K562 (cell line): ENCODE data around the gene TKTL1. TPM values are rescaled to one million over a fixed set of nuclear protein-coding genes. Genes with fewer than 3 reads are reported as not detected.

ENCODE experiments used
- ATAC-seq: fragments of 200-7000 bp; cut with Tn5 transposase; 3 replicates; pipeline ENCODE4 v1.9.1; 2020; ENCODE audit warnings: moderate library complexity
- BruUV-seq: library from RNA; stranded (reverse); fragments of 400-500 nt; replicated peaks from 2 replicates; lab custom pipeline; 2021; lab: Mats Ljungman, UMichigan
- CTCF ChIA-PET: fragments of 300-600 bp; formaldehyde crosslinking; extraction: SDS; loops from one replicate; lab custom pipeline; 2021; ENCODE audit warnings: low intra/inter-chr PET ratio; lab: Yijun Ruan, JAX
- POLR2A ChIA-PET: fragments of 300-600, 350-650 bp; sonication (Branson Sonifier 250); formaldehyde crosslinking; extraction: SDS; loops from one replicate; lab custom pipeline; 2021; ENCODE audit warnings: antibody characterized with exemption, inconsistent platforms; lab: Yijun Ruan, JAX
- DNase-seq, 4 experiments: peaks; one replicate each; pipeline versions ENCODE4 v3.0.0 to v3.0.0-alpha.2; 2011 to 2018; ENCODE audit warnings: low spot score in 3 of 4, mixed read lengths in 3 of 4; ENCODE audit errors: extremely low read depth in 1 of 4
- FAIRE-seq: peaks from 2 replicates; lab custom pipeline; 2011; peaks lifted over from hg19 to GRCh38; lab: Jason Lieb, UNC
- H2AFZ ChIP-seq: 2 replicates; pipeline ENCODE4 v1.6.0; 2011; ENCODE audit warnings: low read depth, low read length, control low read depth, inconsistent platforms
- H3K27ac ChIP-seq: fragments of 200-600 bp; 3 replicates; pipeline ENCODE4 v1.8.0; 2011; ENCODE audit warnings: low read depth, mild to moderate bottlenecking, control low read depth, inconsistent platforms, low read length, moderate library complexity, mixed read lengths; ENCODE audit errors: extremely low read depth
- H3K27me3 ChIP-seq, 2 experiments: fragments of 300-600 bp in 1 of 2; 2 replicates in 1 of 2; 3 replicates in 1 of 2; pipeline versions ENCODE4 v1.6.0 to v1.8.0; 2011; ENCODE audit warnings: inconsistent platforms in 2 of 2, low read length in 2 of 2, mild to moderate bottlenecking in 1 of 2, mixed read lengths in 1 of 2, moderate library complexity in 1 of 2; ENCODE audit not compliant: control insufficient read depth in 2 of 2, insufficient read depth in 2 of 2
- H3K36me3 ChIP-seq: fragments of 300-600 bp; 3 replicates; pipeline ENCODE4 v1.8.0; 2011; ENCODE audit warnings: mild to moderate bottlenecking, low read length, inconsistent platforms; ENCODE audit not compliant: control insufficient read depth, insufficient read depth
- H3K4me1 ChIP-seq, 2 experiments: fragments of 200-600 bp in 1 of 2; replicated peaks in 1 of 2; 2 replicates in 1 of 2; 3 replicates in 1 of 2; pipeline versions ENCODE4 v1.5.1 to v1.8.0; 2011; ENCODE audit warnings: inconsistent platforms in 2 of 2, low read length in 2 of 2, mild to moderate bottlenecking in 1 of 2, mixed read lengths in 1 of 2, moderate library complexity in 1 of 2; ENCODE audit not compliant: control insufficient read depth in 2 of 2, insufficient read depth in 2 of 2
- H3K4me2 ChIP-seq: 2 replicates; pipeline ENCODE4 v1.6.1; 2011; ENCODE audit warnings: low read length, control low read depth, inconsistent platforms, mixed read lengths; ENCODE audit not compliant: insufficient read depth
- H3K4me3 ChIP-seq: fragments of 200-600 bp; sonication (generic), shearing (Covaris generic); 2 replicates; pipeline ENCODE4 v1.5.1; 2016; ENCODE audit warnings: control low read depth, inconsistent platforms
- H3K79me2 ChIP-seq: fragments of 200-600 bp; 3 replicates; pipeline ENCODE4 v1.8.0; 2011; ENCODE audit warnings: low read length, inconsistent platforms; ENCODE audit not compliant: control insufficient read depth, insufficient read depth
- H3K9ac ChIP-seq, 2 experiments: 2 replicates each; pipeline versions ENCODE4 v1.6.0 to v1.6.1; 2011; ENCODE audit warnings: low read depth in 2 of 2, low read length in 2 of 2, control low read depth in 1 of 2, inconsistent platforms in 1 of 2, mild to moderate bottlenecking in 1 of 2, mixed read lengths in 1 of 2; ENCODE audit not compliant: insufficient read depth in 1 of 2
- H3K9me1 ChIP-seq: one replicate; pipeline ENCODE4 v1.6.0; 2011; ENCODE audit warnings: inconsistent platforms, mild to moderate bottlenecking, low read length, moderate library complexity; ENCODE audit not compliant: control insufficient read depth, insufficient read depth
- H3K9me3 ChIP-seq: replicated peaks from 2 replicates; pipeline ENCODE4 v1.5.1; 2011; ENCODE audit warnings: low read depth, low read length, inconsistent platforms; ENCODE audit not compliant: control insufficient read depth, insufficient read depth
- H4K20me1 ChIP-seq: replicated peaks from 2 replicates; pipeline ENCODE4 v1.6.1; 2011; ENCODE audit warnings: low read length, inconsistent platforms, mixed read lengths; ENCODE audit not compliant: control insufficient read depth, insufficient read depth
- ETS1 ChIP-seq: conservative IDR thresholded peaks from 2 replicates; pipeline ENCODE4 v1.6.1; 2011; ENCODE audit warnings: low read depth, mild to moderate bottlenecking, low read length; ENCODE audit not compliant: control insufficient read depth
- MAFG ChIP-seq: fragments of 450-650 bp; conservative IDR thresholded peaks from 2 replicates; pipeline ENCODE4 v1.6.1; 2016; ENCODE audit warnings: missing genetic modification characterization, missing compliant biosample characterization
- MEF2A ChIP-seq: IDR thresholded peaks from 2 replicates; pipeline ENCODE4 v1.6.1; 2011; ENCODE audit warnings: low read depth, mild to moderate bottlenecking, low read length, moderate library complexity; ENCODE audit not compliant: control insufficient read depth
- REST ChIP-seq, 2 experiments: fragments of 450-650 bp; formaldehyde crosslinking in 1 of 2; IDR thresholded peaks; 2 replicates each; pipeline versions ENCODE4 v1.4.0 to v1.6.1; 2014 to 2020; ENCODE audit warnings: mild to moderate bottlenecking in 2 of 2, borderline replicate concordance in 1 of 2, low read depth in 1 of 2
- RNF2 ChIP-seq: sonication (generic); IDR thresholded peaks from 2 replicates; pipeline ENCODE4 v1.6.1; 2016
- ZBTB43 ChIP-seq: sonication (generic); formaldehyde crosslinking; IDR thresholded peaks from 2 replicates; pipeline ENCODE4 v1.8.0; 2023; ENCODE audit warnings: mild to moderate bottlenecking, missing genetic modification reagents
- WGBS: fragments of 100-300 bp; shearing (Covaris generic); methylation state at CpG from one replicate; pipeline ENCODE4 v1.1.6; 2016; ENCODE audit warnings: low coverage, mixed read lengths; ENCODE audit not compliant: insufficient coverage; ENCODE audit errors: missing lambda C conversion rate; 5-methylcytosine and 5-hydroxymethylcytosine counted together
- in situ Hi-C: fragments of 300-500 bp; cut with MboI; formaldehyde crosslinking; loops from 4 replicates; pipeline ENCODE4 v1.15.0; 2018; ENCODE audit warnings: inconsistent platforms, mixed read lengths
- intact Hi-C: fragments of 100-400 bp; cut with micrococcal nuclease; formaldehyde crosslinking; loops from 2 replicates; pipeline ENCODE4 v1.14.2; 2022
- polyA plus RNA-seq, 8 experiments: library from polyadenylated mRNA; depleted of rRNA in 4 of 8; stranded (reverse) in 5 of 8; unstranded in 3 of 8; fragments of >200 nt; fragmentation: Nextera tagmentation in 2 of 8; fragmentation: Illumina TruSeq in 1 of 8; extraction: Ambion mirVana in 2 of 8; extraction: Trizol in 1 of 8; gene quantifications; 2 replicates each; pipeline versions ENCODE4 v1.2.1 to v1.2.3, GENCODE V29; 2011 to 2014; ENCODE audit warnings: inconsistent platforms in 1 of 8, missing spikeins in 1 of 8
- total RNA-seq, 7 experiments: library from RNA; depleted of rRNA in 6 of 7; stranded (reverse); fragments of >200 nt in 6 of 7; fragmentation: Illumina TruSeq in 2 of 7; extraction: Trizol in 2 of 7; gene quantifications; 2 replicates each; pipeline versions ENCODE4 v1.2.1 to v1.2.3, GENCODE V29; 2011 to 2021; ENCODE audit warnings: low replicate concordance in 1 of 7

Gene TKTL1
- total and polyA plus RNA-seq, 9 of the 15 experiments (the other 6 are each of a cell fraction or from before 2014, with no cell fraction given): 0.18 to 0.71 (median 0.38) TPM

- peak; percentile 54 to 90 (median 68) for DNase-seq
- Histone ChIP-seq H2AFZ (no peak overlapping the region), H3K27me3 (no peaks in the 10 kb centered on the region), H3K9me3 (no peaks in the 10 kb centered on the region), H3K4me2 (peak overlapping the region; percentile 96), H3K9ac (peak overlapping the region; percentile 94 to 96), H3K4me1 (peaks cover 18 to 85% of the 10 kb centered on the region in 2 experiments), H3K79me2 (peaks cover 61% of the 10 kb centered on the region), H3K4me3 (peak overlapping the region; percentile 89), H3K36me3 (peaks cover 42% of the 10 kb centered on the region; the same call in 2 of the 3 replicates), H3K27ac (peak overlapping the region; percentile 99), H4K20me1 (no peaks in the 10 kb centered on the region; the same call in 1 of the 2 replicates), H3K9me1 (no peaks in the 10 kb centered on the region)
- BruUV-seq: TSS peak; percentile 96
- CTCF ChIA-PET: no interaction called here
- in situ Hi-C loops (loop anchor here (10.0 kb wide), 1 partner anchor 165 kb away; no protein-coding TSS in a partner anchor), intact Hi-C loops (loop anchor here (5.0 to 10.0 kb wide), 2 partner anchors 125 to 448 kb away; partner anchors contain the start of gene SLC10A3)
- POLR2A ChIA-PET: interaction anchor here (0.6 to 1.3 kb wide), 6 partner anchors 12 to 174 kb away, joined by 3 to 5 read pairs (median 4); no protein-coding TSS in a partner anchor
- peak; percentile 85 for FAIRE-seq
- ATAC-seq: peak; percentile 23
- 3% methylated on average over 7 of the region's 13 CpGs for WGBS
- TF ChIP-seq ETS1 (peak; percentile 81), RNF2 (peak; percentile 83; the same call in 1 of the 2 replicates), REST (IDR thresholded peaks at IDR 0.05; ENCODE audit: borderline replicate concordance) (peak; percentile 47), REST (CRISPR knock-in tag; IDR thresholded peaks at IDR 0.05; ENCODE audit: low read depth) (no peak), ZBTB43 (CRISPR knock-in tag) (no peak), MEF2A (no peak), MAFG (tag) (peak; percentile 43; the same call in 1 of the 2 replicates)
These were observed 74.1 kb downstream of the TKTL1 start for GRCh38 chrX:154369449-154370299.
